Transverse colon (tissue), 4 donors: Measurements from ENCODE around the gene PALM. TPM values are rescaled to one million over a fixed set of nuclear protein-coding genes. Genes with fewer than 3 reads are reported as not detected.

Experiments used
- DNase-seq: peaks from one replicate; pipeline ENCODE4 v3.0.0-alpha.2; 2019
- H3K27ac ChIP-seq, 4 donors: fragments of 200-600 bp; sonication (generic); 2 replicates each; pipeline ENCODE4 v1.5.1; 2016 to 2018; ENCODE audit warnings: inconsistent platforms in 4 of 4
- H3K27me3 ChIP-seq: fragments of 200-600 bp; sonication (generic); 2 replicates; pipeline ENCODE4 v1.5.1; 2017; ENCODE audit warnings: inconsistent platforms
- H3K36me3 ChIP-seq, 4 donors: fragments of 200-600 bp; sonication (generic); 2 replicates each; pipeline ENCODE4 v1.5.1; 2017 to 2019; ENCODE audit warnings: inconsistent platforms in 4 of 4
- H3K4me1 ChIP-seq, 4 donors: fragments of 200-600 bp; sonication (generic); 2 replicates each; pipeline ENCODE4 v1.5.1; 2017 to 2020; ENCODE audit warnings: inconsistent platforms in 4 of 4
- H3K4me3 ChIP-seq, 4 donors: fragments of 200-600 bp; sonication (generic); 1 replicate in 1 of 4; 2 replicates in 3 of 4; pipeline versions ENCODE4 v1.5.1 to v1.6.1; 2017 to 2019; ENCODE audit warnings: inconsistent platforms in 4 of 4
- H3K9me3 ChIP-seq, 2 donors: fragments of 200-600 bp; sonication (generic); 2 replicates each; pipeline ENCODE4 v1.5.1; 2017 to 2019; ENCODE audit warnings: inconsistent platforms in 2 of 2
- EP300 ChIP-seq: sonication (generic); formaldehyde crosslinking; IDR thresholded peaks from one replicate; pipeline ENCODE4 v1.6.1; 2017; ENCODE audit warnings: antibody characterized with exemption, low read depth
- POLR2A ChIP-seq: fragments of 450-650 bp; IDR thresholded peaks from one replicate; pipeline ENCODE4 v1.6.1; 2016; ENCODE audit warnings: antibody characterized with exemption, mild to moderate bottlenecking, moderate library complexity
- POLR2AphosphoS5 ChIP-seq, 3 donors: sonication (generic); formaldehyde crosslinking; IDR thresholded peaks; one replicate each; pipeline ENCODE4 v1.6.1; 2016; ENCODE audit warnings: antibody characterized with exemption in 3 of 3
- WGBS, 2 donors: methylation state at CpG; one replicate each; pipeline ENCODE4 v1.1.5; 2018; ENCODE audit warnings: low coverage in 1 of 2; 5-methylcytosine and 5-hydroxymethylcytosine counted together
- in situ Hi-C, 4 donors: fragments of 200-750 bp; cut with MboI; loops; one replicate each; pipeline versions ENCODE4 v1.15.0 to v1.15.1; 2017; ENCODE audit warnings: low sequenced_read_pairs in 3 of 4, low pct_ligation_motif_present in 1 of 4, low pct_unique_long_range_greater_than_20kb in 1 of 4
- intact Hi-C: fragments of 100-400 bp; cut with DNase I; formaldehyde crosslinking; loops from one replicate; pipeline ENCODE4 v1.15.1; 2023; ENCODE audit warnings: low total_unique reads
- total RNA-seq, 4 donors: library from RNA; depleted of rRNA; stranded (reverse); fragments of >200 nt; gene quantifications; one replicate each; pipeline ENCODE4 v1.1.0, GENCODE V29; 2016
- TF ChIP-seq, protein P1 (sequence below), 5 experiments: fragments of 200-600 bp in 3 of 5; fragments of 450-650 bp in 2 of 5; sonication (generic) in 3 of 5; IDR thresholded peaks; 1 replicate in 2 of 5; 2 replicates in 3 of 5; pipeline ENCODE4 v1.5.1; 2016 to 2017; ENCODE audit warnings: antibody characterized with exemption in 5 of 5, inconsistent platforms in 3 of 5, mild to moderate bottlenecking in 2 of 5, moderate library complexity in 1 of 5

The PALM gene
- total RNA-seq, 4 donors from 2014 or later = 14.1 to 99.3 (median 29.8) TPM

DNA sequence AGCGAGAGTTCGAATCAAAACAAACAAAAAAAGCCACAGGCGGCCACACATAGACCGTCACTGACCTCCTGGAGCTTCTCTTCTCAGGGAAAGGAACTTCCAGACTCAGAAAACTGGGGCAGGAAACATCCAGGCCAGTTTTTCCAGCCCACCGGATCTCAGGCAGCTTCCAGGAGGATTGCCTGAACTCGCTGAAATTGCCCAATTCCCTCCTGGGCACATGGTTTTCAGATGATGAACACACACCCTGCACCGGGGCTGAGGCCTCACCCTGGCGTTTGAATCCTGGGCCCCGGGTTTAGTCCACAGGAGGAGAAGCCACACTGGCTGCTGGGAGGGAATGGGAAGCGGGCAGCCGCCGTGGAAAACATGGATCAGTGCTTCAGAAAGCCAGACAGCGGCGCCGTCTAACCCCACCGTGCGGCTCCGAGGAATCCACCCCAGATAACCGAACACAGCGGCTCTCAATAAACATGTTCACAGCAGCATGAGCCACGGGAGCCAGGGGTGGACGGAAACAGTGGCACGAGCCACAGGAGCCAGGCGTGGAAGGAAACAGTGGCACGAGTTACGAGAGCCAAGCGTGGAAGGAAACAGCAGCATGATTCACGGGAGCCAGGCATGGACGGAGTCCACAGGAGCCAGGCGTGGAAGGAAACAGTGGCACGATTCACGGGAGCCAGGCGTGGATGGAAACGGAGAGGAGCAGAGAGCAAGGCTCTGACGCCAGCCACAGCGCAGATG, 70.3 kb downstream of the PALM start:
- TF ChIP-seq POLR2AphosphoS5 (IDR thresholded peaks at IDR 0.05) (peak in 1 of 3 donors; percentile 34), EP300 (no peak)
- H3K36me3 ChIP-seq = no peaks in the 10 kb centered on the region
- intact Hi-C loops (loop anchor here (10.0 kb wide), 1 partner anchor 66 kb away; the partner anchor contains the start of gene PRTN3), in situ Hi-C loops (loop anchor here in 1 of 4 donors (10.0 kb wide), 1 partner anchor 76 kb away; the partner anchor contains the start of genes CFD and ELANE)
- no peak overlapping the region for H3K4me3 ChIP-seq
- no peaks in the 10 kb centered on the region for H3K9me3 ChIP-seq
- peaks cover 46% of the 10 kb centered on the region for H3K27me3 ChIP-seq
- WGBS, 2 donors = 59 to 68% methylated on average over 22 to 36 of the region's 36 CpGs
- H3K4me1 ChIP-seq = peaks cover 0 to 14% (median 6%) of the 10 kb centered on the region in 4 donors
- peak; percentile 38 for DNase-seq
- peak overlapping the region; percentile 24 to 60 (median 47) for H3K27ac ChIP-seq

DNA sequence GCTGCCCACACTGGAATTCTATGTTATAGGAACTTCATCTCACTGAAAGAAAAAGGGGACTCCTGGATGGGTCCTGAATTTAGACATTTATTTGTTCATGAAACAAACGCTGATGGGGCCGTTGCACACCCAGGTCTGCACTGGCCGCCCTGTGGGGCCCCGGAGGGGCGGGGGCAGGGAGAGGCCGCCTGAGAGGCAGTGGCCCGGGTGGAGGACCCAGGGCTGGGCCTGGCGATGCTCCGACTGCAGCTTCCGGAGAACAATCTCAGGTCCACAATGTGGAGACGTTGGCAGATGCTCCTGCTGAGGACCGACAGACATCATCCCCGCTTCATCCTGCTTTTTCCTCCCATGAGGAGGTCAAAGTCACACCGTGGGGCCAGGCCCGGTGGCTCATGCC, 72.2 kb downstream of the PALM start:
- no peak overlapping the region for H3K27ac ChIP-seq

GRCh38 chr19:781800-782184, 73.1 kb downstream of the PALM start:
- Histone ChIP-seq H3K4me1 (peaks cover 0 to 14% (median 6%) of the 10 kb centered on the region in 4 donors), H3K4me3 (no peak overlapping the region), H3K36me3 (no peaks in the 10 kb centered on the region), H3K27me3 (peaks cover 46% of the 10 kb centered on the region), H3K9me3 (no peaks in the 10 kb centered on the region), H3K27ac (peak overlapping the region in 2 of 4 donors; percentile 11 to 23)
- intact Hi-C loops = no loop called here
- WGBS, 2 donors = 83 to 95% methylated on average over 8 to 16 of the region's 19 CpGs
- in situ Hi-C loops = no loop called here
- DNase-seq = no peak
- TF ChIP-seq EP300 (no peak), POLR2AphosphoS5 (IDR thresholded peaks at IDR 0.05) (no peak), POLR2A (no peak)
- TF ChIP-seq, protein P1, sequence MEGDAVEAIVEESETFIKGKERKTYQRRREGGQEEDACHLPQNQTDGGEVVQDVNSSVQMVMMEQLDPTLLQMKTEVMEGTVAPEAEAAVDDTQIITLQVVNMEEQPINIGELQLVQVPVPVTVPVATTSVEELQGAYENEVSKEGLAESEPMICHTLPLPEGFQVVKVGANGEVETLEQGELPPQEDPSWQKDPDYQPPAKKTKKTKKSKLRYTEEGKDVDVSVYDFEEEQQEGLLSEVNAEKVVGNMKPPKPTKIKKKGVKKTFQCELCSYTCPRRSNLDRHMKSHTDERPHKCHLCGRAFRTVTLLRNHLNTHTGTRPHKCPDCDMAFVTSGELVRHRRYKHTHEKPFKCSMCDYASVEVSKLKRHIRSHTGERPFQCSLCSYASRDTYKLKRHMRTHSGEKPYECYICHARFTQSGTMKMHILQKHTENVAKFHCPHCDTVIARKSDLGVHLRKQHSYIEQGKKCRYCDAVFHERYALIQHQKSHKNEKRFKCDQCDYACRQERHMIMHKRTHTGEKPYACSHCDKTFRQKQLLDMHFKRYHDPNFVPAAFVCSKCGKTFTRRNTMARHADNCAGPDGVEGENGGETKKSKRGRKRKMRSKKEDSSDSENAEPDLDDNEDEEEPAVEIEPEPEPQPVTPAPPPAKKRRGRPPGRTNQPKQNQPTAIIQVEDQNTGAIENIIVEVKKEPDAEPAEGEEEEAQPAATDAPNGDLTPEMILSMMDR (IDR thresholded peaks at IDR 0.05) = no peak

More for the DNA sequence above, 72.2 kb downstream of the PALM start:
- intact Hi-C loops (no loop called here), in situ Hi-C loops (no loop called here)
- Histone ChIP-seq H3K4me3 (no peak overlapping the region), H3K9me3 (no peaks in the 10 kb centered on the region), H3K36me3 (no peaks in the 10 kb centered on the region), H3K27me3 (peaks cover 46% of the 10 kb centered on the region), H3K4me1 (peaks cover 0 to 14% (median 6%) of the 10 kb centered on the region in 4 donors)
- WGBS, 2 donors = 68% methylated on average over 15 of the region's 15 CpGs; no CpG with 5 or more reads in 1 of the 2 donors
- no peak for DNase-seq
- TF ChIP-seq, protein P1 (IDR thresholded peaks at IDR 0.05) = no peak
- no peak for TF ChIP-seq POLR2AphosphoS5 (IDR thresholded peaks at IDR 0.05)
- TF ChIP-seq POLR2A = no peak
- no peak for TF ChIP-seq EP300

GRCh38 chr19:782185-782877, 73.6 kb downstream of the PALM start:
- Histone ChIP-seq H3K36me3 (no peaks in the 10 kb centered on the region), H3K4me3 (peak overlapping the region in 1 of 4 donors; percentile 4), H3K27ac (peak overlapping the region in 3 of 4 donors; percentile 8 to 23 (median 11)), H3K9me3 (no peaks in the 10 kb centered on the region), H3K4me1 (peaks cover 0 to 14% (median 6%) of the 10 kb centered on the region in 4 donors), H3K27me3 (peaks cover 46% of the 10 kb centered on the region)
- TF ChIP-seq POLR2A = no peak
- TF ChIP-seq EP300 = no peak
- TF ChIP-seq POLR2AphosphoS5 (IDR thresholded peaks at IDR 0.05) = no peak
- TF ChIP-seq, protein P1 (IDR thresholded peaks at IDR 0.05) = no peak
- in situ Hi-C loops = no loop called here
- intact Hi-C loops = no loop called here
- no peak for DNase-seq
- 7 to 29% methylated on average over 6 to 29 of the region's 29 CpGs for WGBS, 2 donors
